IPS DF 19.7 (cell line): ENCODE results near the gene ARHGEF37.
"Not testable (repeated sequence)": the region's sequence is repeated elsewhere in the genome, so short reads cannot be mapped to it uniquely, and the experiment has no call there.

Experiments used
- DNase-seq: peaks from one replicate; pipeline ENCODE4 v3.0.0-alpha.2; 2013; ENCODE audit warnings: low read depth, low spot score

ARHGEF37 gene

GRCh38 chr5:149581192-149581861, at the start of gene ARHGEF37:
Gene ARHGEF37, plus strand, starts transcription at chr5:149581498. Its CDS starts 16,272 bp downstream, at chr5:149597770.
- no peak for DNase-seq

DNA sequence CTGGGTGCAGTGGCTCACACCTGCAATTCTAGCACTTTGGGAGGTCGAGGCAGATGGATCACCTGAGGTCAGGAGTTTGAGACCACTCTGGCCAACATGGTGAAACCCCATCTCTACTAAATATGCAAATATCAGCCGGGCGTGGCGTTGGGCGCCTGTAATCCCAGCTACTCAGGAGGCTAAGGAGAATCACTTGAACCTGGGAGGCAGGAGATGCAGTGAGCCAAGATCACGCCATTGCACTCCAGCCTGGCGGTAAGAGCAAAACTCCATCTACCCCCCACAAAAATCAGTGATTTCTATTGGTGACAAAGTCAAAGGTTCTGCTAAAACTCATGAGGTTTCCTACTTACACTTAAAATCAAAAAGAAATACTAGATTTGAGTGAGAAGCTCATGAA, 48.9 kb upstream of the ARHGEF37 start:
- no peak for DNase-seq

- DNase-seq: not testable (repeated sequence)
Observed at GRCh38 chr5:149535787-149536186, 45.5 kb upstream of the ARHGEF37 start.

GRCh38 chr5:149537374-149537975, 43.8 kb upstream of the ARHGEF37 start:
- DNase-seq: no peak

- no peak for DNase-seq
Observed at GRCh38 chr5:149540089-149540488, 41.2 kb upstream of the ARHGEF37 start.

DNA sequence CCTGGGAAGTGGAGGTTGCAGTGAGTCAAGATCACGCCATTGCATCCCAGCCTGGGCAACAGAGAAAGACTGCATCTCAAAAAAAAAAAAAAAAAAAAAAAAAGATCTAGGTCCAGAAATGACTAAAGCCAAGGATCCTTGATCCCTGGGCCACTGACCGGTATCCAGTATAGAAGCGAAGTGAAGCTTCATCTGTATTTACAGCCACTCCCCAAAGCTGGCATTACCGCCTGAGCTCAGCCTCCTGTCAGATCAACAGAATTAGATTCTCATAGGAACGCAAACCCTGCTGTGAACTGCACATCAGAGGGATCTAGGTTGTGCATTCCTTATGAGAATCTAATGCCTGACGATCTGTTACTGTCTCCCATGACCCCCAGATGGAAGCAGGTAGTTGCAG, 39.4 kb upstream of the ARHGEF37 start:
- no peak for DNase-seq

- no peak for DNase-seq
Observed at GRCh38 chr5:149543361-149544027, 37.8 kb upstream of the ARHGEF37 start.

GRCh38 chr5:149544028-149544420, 37.3 kb upstream of the ARHGEF37 start:
- no peak for DNase-seq

DNA sequence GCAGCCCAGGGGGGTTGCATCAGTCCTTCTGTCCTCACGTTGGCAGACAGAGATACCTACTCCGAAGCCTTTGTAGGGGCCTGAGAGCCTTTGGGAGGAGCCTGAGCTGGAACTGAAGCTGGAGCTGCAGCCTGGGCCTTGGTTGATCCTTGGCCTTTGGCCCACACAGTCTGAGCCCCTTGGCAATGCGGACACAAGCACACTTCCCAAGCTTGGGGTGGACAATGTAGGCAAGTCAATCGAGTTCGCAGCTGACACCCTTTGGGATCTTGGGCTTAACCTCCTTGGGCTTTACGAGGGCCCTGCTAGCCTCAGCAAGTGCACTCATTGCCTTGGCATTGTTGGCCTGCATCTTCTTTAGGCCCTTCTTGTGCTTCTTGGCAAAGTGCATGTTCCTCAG, 36.0 kb upstream of the ARHGEF37 start:
- no peak for DNase-seq

DNA sequence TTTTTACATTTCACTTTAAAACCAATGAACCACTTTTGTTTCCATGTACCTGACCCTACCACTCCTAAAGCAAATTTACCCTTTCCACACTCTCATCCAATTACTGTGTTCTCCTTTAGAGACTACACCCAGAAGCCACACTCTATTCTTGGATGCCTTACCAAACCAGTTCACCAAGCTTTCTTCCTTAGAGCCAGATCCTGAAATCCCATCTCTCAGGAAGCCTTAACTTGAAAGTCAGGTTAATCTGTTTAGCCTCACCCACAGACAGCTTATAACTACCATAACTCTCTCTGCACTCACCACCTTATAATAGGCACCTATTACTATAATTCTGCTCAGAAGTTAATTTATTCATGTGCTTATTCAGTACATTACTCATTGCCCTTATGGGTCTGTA, 34.3 kb upstream of the ARHGEF37 start:
- no peak for DNase-seq

GRCh38 chr5:149549461-149550267, 31.6 kb upstream of the ARHGEF37 start:
- DNase-seq: no peak

GRCh38 chr5:149550268-149550583, 31.1 kb upstream of the ARHGEF37 start:
- no peak for DNase-seq

- no peak for DNase-seq
Observed at GRCh38 chr5:149550594-149551226, 30.6 kb upstream of the ARHGEF37 start.

- peak; percentile 91 for DNase-seq
Observed at GRCh38 chr5:149551227-149552037, 29.9 kb upstream of the ARHGEF37 start, which contains the start of gene CSNK1A1. Gene CSNK1A1, minus strand, starts transcription at chr5:149551439. Its CDS starts 475 bp downstream, at chr5:149550964.

GRCh38 chr5:149552038-149552494, 29.2 kb upstream of the ARHGEF37 start:
- no peak for DNase-seq

DNA sequence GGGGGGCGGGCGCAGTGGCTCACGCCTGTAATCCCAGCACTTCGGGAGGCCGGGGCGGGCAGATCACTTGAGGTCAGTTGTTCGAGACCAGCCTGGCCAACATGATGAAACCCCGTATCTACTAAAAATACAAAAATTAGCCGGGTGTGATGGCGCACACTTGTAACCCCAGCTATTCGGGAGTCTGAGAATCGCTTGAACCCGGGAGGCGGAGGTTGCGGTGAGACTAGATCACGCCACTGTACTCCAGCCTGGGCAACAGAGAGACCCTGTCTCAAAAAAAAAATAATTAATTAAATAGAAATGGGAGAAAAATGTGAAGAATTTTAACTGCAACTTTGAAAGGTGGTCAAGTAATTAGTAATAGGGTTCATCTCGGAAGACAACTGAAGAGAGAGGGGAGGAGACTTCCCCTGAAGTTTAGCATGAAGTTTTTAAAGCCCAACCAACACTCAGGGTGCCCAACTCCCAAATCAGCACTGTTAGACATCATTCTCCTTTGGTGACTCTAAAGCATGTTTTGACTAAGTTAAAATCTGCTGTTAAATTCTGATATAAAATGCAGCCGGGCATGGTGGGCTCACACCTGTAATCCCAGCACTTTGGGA, 28.6 kb upstream of the ARHGEF37 start:
- DNase-seq: no peak

GRCh38 chr5:149559706-149560105, 21.6 kb upstream of the ARHGEF37 start:
- no peak for DNase-seq

GRCh38 chr5:149561848-149562247, 19.4 kb upstream of the ARHGEF37 start:
- peak; percentile 77 for DNase-seq

- DNase-seq: no peak
Observed at GRCh38 chr5:149563466-149563865, 17.8 kb upstream of the ARHGEF37 start.

DNA sequence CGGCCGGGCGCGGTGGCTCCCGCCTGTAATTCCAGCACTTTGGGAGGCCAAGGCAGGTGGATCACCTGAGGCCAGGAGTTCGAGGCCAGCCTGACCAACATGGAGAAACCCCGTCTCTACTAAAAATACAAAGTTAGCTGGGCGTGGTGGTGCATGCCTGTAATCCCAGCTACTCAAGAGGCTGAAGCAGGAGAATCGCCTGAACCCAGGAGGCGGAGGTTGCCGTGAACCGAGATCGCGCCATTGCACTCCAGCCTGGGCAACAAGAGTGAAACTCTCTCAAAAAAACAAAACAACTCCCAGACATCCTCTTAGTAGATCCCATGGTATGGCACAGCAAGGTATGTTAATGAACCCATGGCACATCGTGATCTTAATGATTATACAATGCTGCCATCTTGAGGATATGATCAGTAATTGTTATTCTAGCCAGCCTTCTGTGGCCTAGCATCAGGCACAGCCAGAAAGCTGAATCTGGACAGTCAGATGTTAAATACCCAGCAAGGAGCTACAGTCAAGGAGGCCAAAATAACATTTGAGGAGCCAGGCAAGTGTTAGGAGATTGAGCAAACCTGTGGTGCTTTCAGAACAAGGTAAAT, 16.7 kb upstream of the ARHGEF37 start:
- DNase-seq: not testable (repeated sequence)
